NAMALWA (cell line): ENCODE measurements around the gene IMPDH1.
A peak's percentile ranks its signal among the peaks of the same experiment; 100 is the strongest.

Experiments used
- DNase-seq: peaks from one replicate; pipeline ENCODE4 v3.0.0-alpha.2; 2015; ENCODE audit warnings: low spot score

IMPDH1 gene

GRCh38 chr7:128434413-128435326 lies 24.9 kb upstream of the IMPDH1 start:
- DNase-seq: no peak

- DNase-seq: no peak
These were observed 22.0 kb upstream of the IMPDH1 start for GRCh38 chr7:128431754-128432153.

- no peak for DNase-seq
These were observed 21.4 kb upstream of the IMPDH1 start for GRCh38 chr7:128431221-128431620.

GRCh38 chr7:128430207-128430606 lies 20.4 kb upstream of the IMPDH1 start:
- no peak for DNase-seq

- DNase-seq: peak; percentile 83
These were observed 17.6 kb upstream of the IMPDH1 start for GRCh38 chr7:128427289-128427891.

- peak; percentile 82 for DNase-seq
These were observed 16.1 kb upstream of the IMPDH1 start for GRCh38 chr7:128425850-128426249.

GRCh38 chr7:128424686-128425275 lies 15.0 kb upstream of the IMPDH1 start:
- DNase-seq: no peak

GRCh38 chr7:128422842-128423241 lies 13.1 kb upstream of the IMPDH1 start:
- DNase-seq: no peak

GRCh38 chr7:128422037-128422436 lies 12.3 kb upstream of the IMPDH1 start:
- no peak for DNase-seq

GRCh38 chr7:128421384-128421783 lies 11.6 kb upstream of the IMPDH1 start:
- DNase-seq: no peak

- no peak for DNase-seq
These were observed 11.0 kb upstream of the IMPDH1 start for GRCh38 chr7:128420773-128421172.

GRCh38 chr7:128419257-128419656 lies 9.5 kb upstream of the IMPDH1 start:
- DNase-seq: no peak

- no peak for DNase-seq
These were observed 7.3 kb upstream of the IMPDH1 start for GRCh38 chr7:128417071-128417470.

- no peak for DNase-seq
These were observed 5.5 kb upstream of the IMPDH1 start for GRCh38 chr7:128415217-128415785.

GRCh38 chr7:128410451-128410753 lies 620 bp upstream of the IMPDH1 start:
- DNase-seq: no peak

- no peak for DNase-seq
These were observed 830 bp downstream of the IMPDH1 start for GRCh38 chr7:128408709-128409595.

- no peak for DNase-seq
These were observed 1.8 kb downstream of the IMPDH1 start for GRCh38 chr7:128407751-128408708.

GRCh38 chr7:128407233-128407589 lies 2.6 kb downstream of the IMPDH1 start:
- no peak for DNase-seq

- DNase-seq: no peak
These were observed 3.2 kb downstream of the IMPDH1 start for GRCh38 chr7:128406314-128407232.
